ENCODE results near the gene NCK1.
"Not testable (repeated sequence)": the region's sequence is repeated elsewhere in the genome, so short reads cannot be mapped to it uniquely, and the experiment has no call there.

Gene NCK1

GRCh38 chr3:136862617-136863322 is 762 bp downstream of the NCK1 start:
- peak; percentile 85 for DNase-seq

- no peak for DNase-seq
Observed at GRCh38 chr3:136869282-136869681, 7.3 kb downstream of the NCK1 start.

GRCh38 chr3:136872258-136872657 is 10.2 kb downstream of the NCK1 start:
- DNase-seq = not testable (repeated sequence)

GRCh38 chr3:136879510-136879909 is 17.5 kb downstream of the NCK1 start:
- DNase-seq = not testable (repeated sequence)

- no peak for DNase-seq
Observed at GRCh38 chr3:136882571-136882970, 20.6 kb downstream of the NCK1 start.

GRCh38 chr3:136883967-136884720 is 22.1 kb downstream of the NCK1 start:
- DNase-seq = no peak

DNA sequence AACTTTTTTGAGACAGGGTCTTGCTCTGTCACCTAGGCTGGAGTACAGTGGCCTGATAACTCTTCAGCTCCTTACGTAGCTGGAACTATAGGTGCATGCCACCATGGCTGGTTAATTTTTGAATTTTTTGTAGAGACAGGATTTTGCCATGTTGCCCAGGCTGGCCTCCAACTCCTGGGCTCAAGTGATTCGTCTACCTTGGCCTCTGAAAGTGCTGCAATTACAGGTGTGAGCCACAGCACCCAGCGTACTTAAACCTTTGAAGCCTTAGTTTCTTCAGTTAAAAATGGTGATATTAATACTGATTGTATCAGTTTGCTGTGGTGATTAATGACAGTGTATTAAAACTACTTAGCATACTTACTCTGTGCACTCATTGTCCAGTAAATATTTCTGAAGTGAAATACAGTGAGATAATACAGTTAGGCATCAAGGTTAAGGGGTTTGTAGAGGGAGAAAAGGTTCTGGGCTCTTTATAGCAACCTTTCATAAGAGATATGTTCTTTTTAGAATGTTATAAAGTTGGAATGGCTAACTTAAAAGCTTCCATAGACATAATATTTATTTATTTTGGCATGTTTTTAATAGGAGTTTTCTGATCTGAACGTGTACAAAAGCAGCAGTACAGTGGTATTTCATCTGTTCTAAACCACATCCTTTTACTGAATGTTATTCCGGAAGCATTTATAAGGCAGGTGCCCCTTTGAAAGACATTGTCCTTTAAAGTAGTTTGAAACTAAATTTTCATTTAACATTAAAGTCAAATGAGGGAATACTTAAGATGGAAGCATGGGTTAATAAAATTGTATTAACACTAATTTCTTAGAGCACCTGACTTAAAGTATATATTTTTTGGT is 23.6 kb downstream of the NCK1 start:
- DNase-seq = no peak

- no peak for DNase-seq
Observed at GRCh38 chr3:136889947-136890346, 27.9 kb downstream of the NCK1 start.

DNA sequence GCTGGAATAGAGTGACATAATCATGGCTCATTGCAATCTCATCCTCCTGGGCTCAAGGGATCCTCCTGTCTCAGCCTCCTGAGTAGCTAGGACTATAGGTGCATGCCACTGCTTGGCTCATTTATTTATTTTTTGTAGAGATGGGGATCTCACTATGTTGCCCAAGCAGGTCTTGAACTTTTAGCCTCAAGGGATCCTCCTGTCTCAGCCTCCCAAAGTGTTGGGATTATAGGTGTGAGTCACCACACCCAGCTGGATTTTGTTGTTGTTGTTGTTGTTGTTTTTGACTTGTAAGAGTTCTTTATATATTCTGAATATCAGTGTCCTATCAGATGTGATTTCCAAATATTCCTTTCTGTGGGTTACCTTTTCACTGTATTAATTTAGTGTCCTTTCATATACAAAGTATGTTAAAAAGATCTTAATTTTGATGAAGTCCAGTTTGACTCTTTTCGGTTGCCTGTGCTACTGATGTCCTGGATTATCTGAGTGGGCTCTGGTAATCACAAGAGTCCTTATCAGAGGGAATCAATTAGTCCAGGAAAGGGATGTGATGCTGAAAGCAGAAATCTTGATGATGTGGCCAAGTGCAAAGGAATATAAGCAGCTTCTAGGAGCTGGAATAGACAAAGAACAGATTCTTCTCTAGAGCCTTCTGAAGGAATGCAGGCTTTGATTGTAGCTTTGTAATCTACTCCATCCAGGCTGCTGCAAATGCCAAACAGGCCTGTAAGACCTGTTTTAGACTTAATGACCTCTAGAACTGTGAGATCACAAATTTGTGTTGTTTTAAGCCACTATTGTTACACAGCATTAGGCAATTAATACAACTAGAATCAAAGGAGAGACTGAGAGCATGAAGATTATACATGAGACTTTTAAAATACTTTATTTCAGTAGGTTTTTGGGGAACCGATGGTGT is 30.2 kb downstream of the NCK1 start:
- peak; percentile 79 for DNase-seq

DNA sequence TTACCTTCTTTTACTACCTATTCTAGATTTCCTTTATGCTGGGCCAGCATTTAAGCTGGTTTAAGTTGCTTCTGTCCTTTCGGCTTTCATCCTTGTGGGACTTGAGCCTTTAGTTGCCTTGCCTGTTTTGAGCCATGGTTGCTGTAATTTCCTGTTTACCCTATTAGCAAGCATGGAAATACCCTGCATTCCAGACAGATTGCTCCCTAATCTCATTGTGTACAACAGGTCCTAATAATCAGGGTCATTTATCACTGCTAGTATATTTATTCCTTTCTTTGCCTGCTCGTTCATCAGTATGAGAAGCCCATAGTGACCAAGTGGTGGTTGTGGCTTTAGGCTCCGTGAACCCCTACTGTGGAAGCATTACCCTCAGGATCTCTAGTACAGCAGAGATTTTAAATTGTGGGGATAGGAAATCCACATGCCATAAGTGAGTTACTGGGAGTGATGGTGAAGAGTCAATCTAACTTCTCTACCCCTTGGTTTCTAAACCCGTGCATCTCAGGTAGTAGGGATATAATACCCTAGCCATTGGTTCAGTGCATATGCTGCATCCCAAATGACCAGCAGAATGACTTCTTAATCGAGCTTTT is 31.9 kb downstream of the NCK1 start:
- DNase-seq = peak; percentile 72

DNA sequence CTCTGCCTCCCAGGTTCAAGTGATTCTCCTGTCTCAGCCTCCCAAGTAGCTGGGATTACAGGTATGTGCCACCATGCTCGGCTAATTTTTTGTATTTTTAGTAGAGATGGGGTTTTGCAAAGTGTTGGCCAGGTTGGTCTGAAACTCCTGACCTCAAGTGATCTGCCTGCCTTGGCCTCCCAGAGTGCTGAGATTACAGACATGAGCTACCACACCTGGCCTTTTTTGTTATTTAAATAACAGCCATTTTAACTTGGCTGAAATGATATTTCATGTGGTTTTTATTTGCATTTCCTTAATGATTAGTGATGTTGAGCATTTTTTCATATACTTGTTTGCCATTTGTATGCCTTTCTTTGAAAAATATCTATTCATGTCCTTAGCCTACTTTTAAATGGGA is 35.2 kb downstream of the NCK1 start:
- not testable (repeated sequence) for DNase-seq

DNA sequence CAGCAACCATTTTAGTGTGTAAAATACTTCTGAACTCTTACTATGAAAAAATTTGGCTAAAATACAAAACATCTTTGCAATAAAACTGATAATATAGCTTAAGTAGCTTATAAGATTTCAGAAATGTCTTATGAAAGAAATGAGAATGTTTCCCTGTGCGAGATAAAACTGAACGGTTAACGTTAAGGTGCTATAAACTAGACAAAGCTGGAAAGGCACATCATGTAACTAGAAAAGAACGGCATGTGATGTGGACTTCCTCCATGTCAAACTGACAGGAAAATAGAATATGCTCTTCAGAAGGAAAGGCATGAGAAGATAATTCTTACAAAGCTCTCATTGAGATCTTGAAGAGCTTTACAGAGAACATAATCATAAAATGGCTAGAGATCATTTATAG is 36.5 kb downstream of the NCK1 start:
- DNase-seq = no peak

- peak; percentile 74 for DNase-seq
Observed at GRCh38 chr3:136898954-136899353, 36.9 kb downstream of the NCK1 start.

DNA sequence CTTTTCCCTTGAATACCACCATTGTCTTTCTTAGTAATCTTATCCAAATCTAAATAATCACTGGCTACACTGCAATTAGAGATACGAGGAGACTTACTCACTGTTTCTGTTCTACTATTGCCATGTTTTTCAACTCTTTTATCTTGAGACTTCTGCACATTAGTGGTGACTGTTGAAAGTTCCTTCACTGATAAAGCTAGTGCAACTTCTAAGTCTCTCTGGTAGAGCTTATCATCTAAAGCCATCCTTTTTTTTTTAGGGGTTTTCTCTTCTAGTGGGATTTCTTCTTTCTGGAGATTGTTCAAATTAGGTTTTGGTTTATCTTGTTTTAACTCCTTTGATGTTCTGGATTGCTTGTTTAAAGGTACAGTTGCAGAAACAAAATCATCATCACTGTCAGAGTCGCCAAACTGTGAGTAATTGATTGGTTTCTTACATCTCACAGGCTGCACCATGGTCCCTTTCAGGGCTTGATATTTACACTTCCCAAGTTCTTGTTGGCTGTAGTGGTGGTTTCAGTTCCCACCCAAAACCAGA is 37.7 kb downstream of the NCK1 start:
- DNase-seq = peak; percentile 56

- not testable (repeated sequence) for DNase-seq
Observed at GRCh38 chr3:136900694-136901093, 38.7 kb downstream of the NCK1 start.

- no peak for DNase-seq
Observed at GRCh38 chr3:136901391-136901790, 39.4 kb downstream of the NCK1 start.

DNA sequence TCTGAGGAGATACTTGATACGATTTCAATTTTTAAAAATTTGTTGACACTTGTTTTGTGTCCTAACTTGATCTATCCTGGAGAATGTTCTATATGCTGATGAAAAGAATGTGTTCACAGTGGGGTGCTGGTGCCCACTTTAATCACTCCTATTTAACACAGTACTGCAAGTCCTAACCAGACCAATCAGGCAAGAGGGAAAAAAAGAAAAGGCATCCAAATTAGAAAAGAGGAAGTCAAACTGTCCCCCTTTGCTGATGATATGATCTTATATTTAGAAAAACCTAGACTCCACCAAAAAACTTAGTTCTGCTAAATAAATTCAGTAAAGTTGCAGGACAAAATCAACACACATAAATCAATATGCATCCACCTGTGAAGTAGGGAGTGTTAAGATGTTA is 40.5 kb downstream of the NCK1 start:
- not testable (repeated sequence) for DNase-seq

GRCh38 chr3:136903899-136904298 is 41.9 kb downstream of the NCK1 start:
- DNase-seq = no peak

DNA sequence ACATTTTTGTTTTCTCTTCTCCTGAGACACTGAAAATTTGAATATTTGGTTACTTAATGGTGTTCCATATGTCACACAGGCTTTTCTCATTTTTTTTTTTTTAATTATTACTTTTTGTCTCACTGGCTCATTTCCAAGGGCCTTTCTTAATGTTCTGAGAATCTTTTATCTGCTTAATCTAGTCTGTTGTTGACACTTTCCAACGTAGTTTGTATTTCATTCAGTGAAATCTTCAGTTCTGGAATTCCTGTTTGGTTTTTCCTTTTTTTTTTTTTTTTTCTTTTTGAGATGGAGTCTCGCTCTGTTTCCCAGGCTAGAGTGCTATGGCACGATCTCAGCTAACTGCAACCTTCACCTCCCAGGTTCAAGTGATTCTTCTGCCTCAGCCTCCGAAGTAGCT is 42.7 kb downstream of the NCK1 start:
- DNase-seq = no peak

GRCh38 chr3:136905549-136905948 is 43.5 kb downstream of the NCK1 start:
- no peak for DNase-seq

DNA sequence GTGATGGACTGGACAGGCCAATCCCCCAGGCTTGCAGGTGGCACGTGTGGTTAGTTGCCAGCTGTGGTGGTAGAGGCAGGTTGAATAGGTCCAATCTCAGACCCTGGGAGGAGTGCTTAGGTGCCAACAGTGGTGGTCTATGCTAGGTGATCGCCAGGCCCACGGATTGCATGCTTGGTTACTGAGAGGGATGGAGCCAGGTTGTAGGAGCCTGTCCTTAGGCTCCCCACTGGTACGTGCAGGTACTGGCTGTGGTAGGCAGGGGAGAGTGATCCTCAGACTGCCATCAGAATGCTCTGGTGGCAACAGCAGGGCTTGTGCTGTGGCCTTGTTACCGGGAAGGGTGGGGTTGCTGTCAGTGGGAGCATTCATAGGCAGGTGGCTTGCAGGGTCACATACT is 44.7 kb downstream of the NCK1 start:
- no peak for DNase-seq

GRCh38 chr3:136908297-136908696 is 46.3 kb downstream of the NCK1 start:
- no peak for DNase-seq
